Measurements from ENCODE around the gene ZNF431. TPM values are rescaled to one million over a fixed set of nuclear protein-coding genes. Genes with fewer than 3 reads are reported as not detected.

The ZNF431 gene
- total and polyA plus RNA-seq, 4 experiments from 2014 or later, result 9.1 to 34.4 (median 21.4) TPM

- Mint-ChIP-seq H3K27me3 (no peaks in the 10 kb centered on the region), H3K9me3 (peaks cover 0 to 5% (median 0%) of the 10 kb centered on the region in 8 donors), H3K36me3 (peaks cover 60 to 84% of the 10 kb centered on the region in 2 donors), H3K4me3 (no peak overlapping the region), H3K4me1 (peaks cover 17 to 61% (median 43%) of the 10 kb centered on the region in 4 donors), H3K27ac (no peak overlapping the region)
- ChIA-PET CTCF (ENCODE audit: partially characterized antibody) (no interaction called here), POLR2A (ENCODE audit: partially characterized antibody) (no interaction called here)
- Histone ChIP-seq H3K4me3 (ENCODE audit: low read length in 2 of 2) (no peak overlapping the region), H3K9me3 (ENCODE audit: control insufficient read depth in 1 of 2, low read length in 2 of 2) (no peaks in the 10 kb centered on the region), H3K27ac (ENCODE audit: low read depth, low read length) (no peak overlapping the region), H3K36me3 (ENCODE audit: insufficient read depth, low read length) (peaks cover 13% of the 10 kb centered on the region), H3K4me1 (ENCODE audit: insufficient read depth, low read length) (peaks cover 19% of the 10 kb centered on the region), H3K27me3 (ENCODE audit: insufficient read depth, low read length) (no peaks in the 10 kb centered on the region)
- DNase-seq, result no peak
- intact Hi-C loops (cut with micrococcal nuclease), result loop anchor here (10.0 kb wide), 1 partner anchor 223 kb away; the partner anchor contains the start of gene ZNF85
Observed at GRCh38 chr19:21147540-21147939, 5.7 kb downstream of the ZNF431 start.

- H3K4me3 ChIP-seq (ENCODE audit: low read length in 2 of 2), result no peak overlapping the region
- H3K36me3 ChIP-seq (ENCODE audit: insufficient read depth, low read length), result peaks cover 10% of the 10 kb centered on the region
- Mint-ChIP-seq H3K27ac (peak overlapping the region in 1 of 7 donors; percentile 3), H3K27me3 (no peaks in the 10 kb centered on the region), H3K9me3 (peaks cover 0 to 6% (median 0%) of the 10 kb centered on the region in 8 donors), H3K4me3 (peak overlapping the region in 1 of 8 donors; percentile 34), H3K36me3 (peaks cover 72 to 88% of the 10 kb centered on the region in 2 donors), H3K4me1 (peaks cover 8 to 55% (median 37%) of the 10 kb centered on the region in 4 donors)
- intact Hi-C loops (cut with micrococcal nuclease), result loop anchor here (10.0 kb wide), 1 partner anchor 224 kb away; the partner anchor contains the start of gene ZNF85
- H3K4me1 ChIP-seq (ENCODE audit: insufficient read depth, low read length), result peaks cover 7% of the 10 kb centered on the region
- no peaks in the 10 kb centered on the region for H3K9me3 ChIP-seq (ENCODE audit: control insufficient read depth in 1 of 2, low read length in 2 of 2)
- DNase-seq, result no peak
- ChIA-PET POLR2A (ENCODE audit: partially characterized antibody) (no interaction called here), CTCF (ENCODE audit: partially characterized antibody) (no interaction called here)
- no peaks in the 10 kb centered on the region for H3K27me3 ChIP-seq (ENCODE audit: insufficient read depth, low read length)
- H3K27ac ChIP-seq (ENCODE audit: low read depth, low read length), result no peak overlapping the region
Observed at GRCh38 chr19:21148681-21149080, 6.8 kb downstream of the ZNF431 start.

- no peaks in the 10 kb centered on the region for H3K27me3 Mint-ChIP-seq
Observed at GRCh38 chr19:21149877-21150276, 8.0 kb downstream of the ZNF431 start.

GRCh38 chr19:21151460-21151859 lies 9.6 kb downstream of the ZNF431 start:
- POLR2A ChIA-PET (ENCODE audit: partially characterized antibody), result interaction anchor here (0.6 to 2.3 kb wide), 2 partner anchors 10 to 62 kb away, joined by 3 to 5 read pairs; partner anchors contain the start of gene ZNF431
- peaks cover 7 to 41% (median 34%) of the 10 kb centered on the region in 4 donors for H3K4me1 Mint-ChIP-seq
- intact Hi-C loops (cut with micrococcal nuclease), result no loop called here

More at GRCh38 chr19:21149877-21150276, 8.0 kb downstream of the ZNF431 start:
- no peak overlapping the region for H3K4me3 ChIP-seq (ENCODE audit: low read length in 2 of 2)
- no peak overlapping the region for H3K4me3 Mint-ChIP-seq
- peaks cover 67 to 79% of the 10 kb centered on the region in 2 donors for H3K36me3 Mint-ChIP-seq
- no peak overlapping the region for H3K27ac ChIP-seq (ENCODE audit: low read depth, low read length)
- H3K27me3 ChIP-seq (ENCODE audit: insufficient read depth, low read length), result no peaks in the 10 kb centered on the region
- intact Hi-C loops (cut with micrococcal nuclease), result loop anchor here (10.0 kb wide), 1 partner anchor 225 kb away; the partner anchor contains the start of gene ZNF85
- peaks cover 0 to 6% (median 0%) of the 10 kb centered on the region in 8 donors for H3K9me3 Mint-ChIP-seq
- H3K27ac Mint-ChIP-seq, result no peak overlapping the region
- POLR2A ChIA-PET (ENCODE audit: partially characterized antibody), result interaction anchor here (2.3 kb wide), 1 partner anchor 8 kb away, joined by 5 read pairs; the partner anchor contains the start of gene ZNF431
- peaks cover 4% of the 10 kb centered on the region for H3K4me1 ChIP-seq (ENCODE audit: insufficient read depth, low read length)
- H3K4me1 Mint-ChIP-seq, result peaks cover 7 to 43% (median 31%) of the 10 kb centered on the region in 4 donors
- H3K36me3 ChIP-seq (ENCODE audit: insufficient read depth, low read length), result peaks cover 8% of the 10 kb centered on the region
- CTCF ChIA-PET (ENCODE audit: partially characterized antibody), result no interaction called here
- no peaks in the 10 kb centered on the region for H3K9me3 ChIP-seq (ENCODE audit: control insufficient read depth in 1 of 2, low read length in 2 of 2)
- DNase-seq, result no peak

GRCh38 chr19:21158523-21159135 lies 16.8 kb downstream of the ZNF431 start:
- peak overlapping the region in 2 of 7 donors; percentile 24 for H3K27ac Mint-ChIP-seq
- Histone ChIP-seq H3K9me3 (ENCODE audit: control insufficient read depth in 1 of 2, low read length in 2 of 2) (no peaks in the 10 kb centered on the region), H3K36me3 (ENCODE audit: insufficient read depth, low read length) (peaks cover 11% of the 10 kb centered on the region), H3K4me3 (ENCODE audit: low read length in 2 of 2) (no peak overlapping the region), H3K4me1 (ENCODE audit: insufficient read depth, low read length) (peaks cover 4% of the 10 kb centered on the region), H3K27ac (ENCODE audit: low read depth, low read length) (no peak overlapping the region), H3K27me3 (ENCODE audit: insufficient read depth, low read length) (no peaks in the 10 kb centered on the region)
- peaks cover 0 to 36% (median 8%) of the 10 kb centered on the region in 8 donors for H3K9me3 Mint-ChIP-seq
- intact Hi-C loops (cut with micrococcal nuclease), result no loop called here
- H3K4me3 Mint-ChIP-seq, result peak overlapping the region in 2 of 8 donors; percentile 29 to 39
- no peak for DNase-seq
- H3K36me3 Mint-ChIP-seq, result peaks cover 39 to 48% of the 10 kb centered on the region in 2 donors
- H3K4me1 Mint-ChIP-seq, result peaks cover 18 to 50% (median 24%) of the 10 kb centered on the region in 4 donors
- CTCF ChIA-PET (ENCODE audit: partially characterized antibody), result no interaction called here
- POLR2A ChIA-PET (ENCODE audit: partially characterized antibody), result no interaction called here
- H3K27me3 Mint-ChIP-seq, result no peaks in the 10 kb centered on the region

More at GRCh38 chr19:21151460-21151859, 9.6 kb downstream of the ZNF431 start:
- no peaks in the 10 kb centered on the region for H3K27me3 ChIP-seq (ENCODE audit: insufficient read depth, low read length)
- no peak overlapping the region for H3K27ac Mint-ChIP-seq
- peaks cover 70 to 79% of the 10 kb centered on the region in 2 donors for H3K36me3 Mint-ChIP-seq
- H3K9me3 ChIP-seq (ENCODE audit: control insufficient read depth in 1 of 2, low read length in 2 of 2), result no peaks in the 10 kb centered on the region
- no peak for DNase-seq
- CTCF ChIA-PET (ENCODE audit: partially characterized antibody), result interaction anchor here (0.6 kb wide), 1 partner anchor 59 kb away, joined by 3 read pairs; no protein-coding TSS in a partner anchor
- no peaks in the 10 kb centered on the region for H3K27me3 Mint-ChIP-seq
- peaks cover 0 to 18% (median 5%) of the 10 kb centered on the region in 8 donors for H3K9me3 Mint-ChIP-seq
- peaks cover 8% of the 10 kb centered on the region for H3K36me3 ChIP-seq (ENCODE audit: insufficient read depth, low read length)
- H3K4me3 ChIP-seq (ENCODE audit: low read length in 2 of 2), result no peak overlapping the region
- no peak overlapping the region for H3K27ac ChIP-seq (ENCODE audit: low read depth, low read length)
- no peak overlapping the region for H3K4me3 Mint-ChIP-seq
- peaks cover 8% of the 10 kb centered on the region for H3K4me1 ChIP-seq (ENCODE audit: insufficient read depth, low read length)

GRCh38 chr19:21164541-21164940 lies 22.7 kb downstream of the ZNF431 start:
- DNase-seq, result no peak
- ChIA-PET POLR2A (ENCODE audit: partially characterized antibody) (interaction anchor here (1.2 kb wide), 1 partner anchor 144 kb away, joined by 3 read pairs; the partner anchor contains the start of gene ZNF430), CTCF (ENCODE audit: partially characterized antibody) (no interaction called here)
- intact Hi-C loops (cut with micrococcal nuclease), result no loop called here
- H3K9me3 ChIP-seq (ENCODE audit: control insufficient read depth in 1 of 2, low read length in 2 of 2), result no peaks in the 10 kb centered on the region
- no peak overlapping the region for H3K4me3 Mint-ChIP-seq
- H3K4me1 Mint-ChIP-seq, result peaks cover 8 to 26% (median 10%) of the 10 kb centered on the region in 4 donors
- H3K4me1 ChIP-seq (ENCODE audit: insufficient read depth, low read length), result no peaks in the 10 kb centered on the region
- no peak overlapping the region for H3K4me3 ChIP-seq (ENCODE audit: low read length in 2 of 2)
- H3K27me3 ChIP-seq (ENCODE audit: insufficient read depth, low read length), result no peaks in the 10 kb centered on the region
- no peak overlapping the region for H3K27ac ChIP-seq (ENCODE audit: low read depth, low read length)
- peaks cover 41 to 57% of the 10 kb centered on the region in 2 donors for H3K36me3 Mint-ChIP-seq
- H3K9me3 Mint-ChIP-seq, result peaks cover 0 to 17% (median 0%) of the 10 kb centered on the region in 8 donors
- H3K27ac Mint-ChIP-seq, result peak overlapping the region in 1 of 7 donors; percentile 77
- no peaks in the 10 kb centered on the region for H3K27me3 Mint-ChIP-seq
- peaks cover 11% of the 10 kb centered on the region for H3K36me3 ChIP-seq (ENCODE audit: insufficient read depth, low read length)

- H3K9me3 Mint-ChIP-seq, result peaks cover 0 to 8% (median 0%) of the 10 kb centered on the region in 8 donors
- H3K36me3 Mint-ChIP-seq, result peaks cover 44 to 59% of the 10 kb centered on the region in 2 donors
- DNase-seq, result no peak
- no peaks in the 10 kb centered on the region for H3K27me3 ChIP-seq (ENCODE audit: insufficient read depth, low read length)
- intact Hi-C loops (cut with micrococcal nuclease), result no loop called here
- no peak overlapping the region for H3K4me3 ChIP-seq (ENCODE audit: low read length in 2 of 2)
- H3K4me1 ChIP-seq (ENCODE audit: insufficient read depth, low read length), result no peaks in the 10 kb centered on the region
- no peaks in the 10 kb centered on the region for H3K9me3 ChIP-seq (ENCODE audit: control insufficient read depth in 1 of 2, low read length in 2 of 2)
- no peak overlapping the region for H3K4me3 Mint-ChIP-seq
- H3K27ac Mint-ChIP-seq, result no peak overlapping the region
- H3K4me1 Mint-ChIP-seq, result peaks cover 5 to 17% (median 12%) of the 10 kb centered on the region in 4 donors
- no peak overlapping the region for H3K27ac ChIP-seq (ENCODE audit: low read depth, low read length)
- peaks cover 11% of the 10 kb centered on the region for H3K36me3 ChIP-seq (ENCODE audit: insufficient read depth, low read length)
- CTCF ChIA-PET (ENCODE audit: partially characterized antibody), result no interaction called here
- POLR2A ChIA-PET (ENCODE audit: partially characterized antibody), result no interaction called here
- no peaks in the 10 kb centered on the region for H3K27me3 Mint-ChIP-seq
Observed at GRCh38 chr19:21166436-21166835, 24.6 kb downstream of the ZNF431 start.
